HFF-Myc (cell line): ENCODE measurements around the gene NCKAP5.

ENCODE experiments used
- DNase-seq: peaks from one replicate; pipeline ENCODE4 v3.0.0-alpha.2; 2011; ENCODE audit warnings: low read depth; ENCODE audit errors: extremely low read depth
- H3K4me3 ChIP-seq: replicated peaks from 2 replicates; pipeline ENCODE4 v1.5.1; 2011; ENCODE audit warnings: low read depth, mild to moderate bottlenecking, control low read depth, low read length
- TF ChIP-seq, protein P1 (sequence below): IDR thresholded peaks from 2 replicates; pipeline ENCODE4 v1.5.1; 2012; ENCODE audit warnings: mild to moderate bottlenecking, low read depth, low read length, control low read depth; ENCODE audit errors: missing control alignments

Gene NCKAP5

DNA sequence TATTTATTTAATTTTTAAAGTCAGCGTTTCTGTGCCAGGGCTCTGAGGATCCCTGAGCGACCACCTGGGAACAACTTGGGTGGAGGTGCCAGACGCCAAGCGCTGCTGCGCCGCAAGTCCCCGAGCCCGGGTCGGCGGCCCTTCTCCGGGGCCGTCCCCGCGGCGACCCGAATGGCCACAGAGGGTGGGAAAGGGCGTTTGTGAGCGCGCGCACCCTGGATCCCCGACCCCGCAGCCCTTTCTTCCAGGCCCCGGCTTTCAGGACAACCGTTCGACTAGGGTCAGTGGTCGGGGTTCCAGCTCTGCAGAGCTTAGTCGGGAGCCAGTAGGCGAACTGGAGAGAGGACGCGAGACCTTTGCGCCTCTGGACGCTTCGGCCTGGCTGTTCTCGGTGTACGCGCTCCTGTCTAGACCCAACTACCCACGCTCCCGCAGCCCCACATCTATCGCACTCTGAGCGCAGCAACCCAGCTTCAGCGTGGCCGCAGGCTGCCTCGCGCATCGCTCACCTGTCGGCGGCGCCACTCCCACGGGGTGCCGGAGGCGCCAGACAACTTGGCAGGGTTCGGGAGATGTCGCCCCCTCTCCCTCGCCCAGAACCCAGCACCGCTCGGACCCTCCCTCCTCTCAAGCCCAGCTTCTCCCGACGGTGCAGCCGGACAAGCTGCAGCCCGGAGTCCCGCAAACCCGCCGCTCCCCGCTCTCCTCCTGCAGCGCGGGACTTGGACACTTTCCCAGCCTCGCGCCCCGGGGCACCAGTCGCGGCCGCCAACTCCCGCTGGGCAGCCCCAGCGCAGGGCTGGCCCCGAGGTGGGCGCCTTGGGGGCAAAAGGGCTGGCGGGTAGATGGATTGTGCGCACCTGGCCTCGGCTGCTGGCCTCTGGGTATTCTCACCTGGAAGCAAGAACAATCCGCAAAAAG is 899.0 kb downstream of the NCKAP5 start:
- DNase-seq = no peak
- TF ChIP-seq, protein P1, sequence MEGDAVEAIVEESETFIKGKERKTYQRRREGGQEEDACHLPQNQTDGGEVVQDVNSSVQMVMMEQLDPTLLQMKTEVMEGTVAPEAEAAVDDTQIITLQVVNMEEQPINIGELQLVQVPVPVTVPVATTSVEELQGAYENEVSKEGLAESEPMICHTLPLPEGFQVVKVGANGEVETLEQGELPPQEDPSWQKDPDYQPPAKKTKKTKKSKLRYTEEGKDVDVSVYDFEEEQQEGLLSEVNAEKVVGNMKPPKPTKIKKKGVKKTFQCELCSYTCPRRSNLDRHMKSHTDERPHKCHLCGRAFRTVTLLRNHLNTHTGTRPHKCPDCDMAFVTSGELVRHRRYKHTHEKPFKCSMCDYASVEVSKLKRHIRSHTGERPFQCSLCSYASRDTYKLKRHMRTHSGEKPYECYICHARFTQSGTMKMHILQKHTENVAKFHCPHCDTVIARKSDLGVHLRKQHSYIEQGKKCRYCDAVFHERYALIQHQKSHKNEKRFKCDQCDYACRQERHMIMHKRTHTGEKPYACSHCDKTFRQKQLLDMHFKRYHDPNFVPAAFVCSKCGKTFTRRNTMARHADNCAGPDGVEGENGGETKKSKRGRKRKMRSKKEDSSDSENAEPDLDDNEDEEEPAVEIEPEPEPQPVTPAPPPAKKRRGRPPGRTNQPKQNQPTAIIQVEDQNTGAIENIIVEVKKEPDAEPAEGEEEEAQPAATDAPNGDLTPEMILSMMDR = no peak
- peak overlapping the region; percentile 14; the same call in 1 of the 2 replicates for H3K4me3 ChIP-seq

DNA sequence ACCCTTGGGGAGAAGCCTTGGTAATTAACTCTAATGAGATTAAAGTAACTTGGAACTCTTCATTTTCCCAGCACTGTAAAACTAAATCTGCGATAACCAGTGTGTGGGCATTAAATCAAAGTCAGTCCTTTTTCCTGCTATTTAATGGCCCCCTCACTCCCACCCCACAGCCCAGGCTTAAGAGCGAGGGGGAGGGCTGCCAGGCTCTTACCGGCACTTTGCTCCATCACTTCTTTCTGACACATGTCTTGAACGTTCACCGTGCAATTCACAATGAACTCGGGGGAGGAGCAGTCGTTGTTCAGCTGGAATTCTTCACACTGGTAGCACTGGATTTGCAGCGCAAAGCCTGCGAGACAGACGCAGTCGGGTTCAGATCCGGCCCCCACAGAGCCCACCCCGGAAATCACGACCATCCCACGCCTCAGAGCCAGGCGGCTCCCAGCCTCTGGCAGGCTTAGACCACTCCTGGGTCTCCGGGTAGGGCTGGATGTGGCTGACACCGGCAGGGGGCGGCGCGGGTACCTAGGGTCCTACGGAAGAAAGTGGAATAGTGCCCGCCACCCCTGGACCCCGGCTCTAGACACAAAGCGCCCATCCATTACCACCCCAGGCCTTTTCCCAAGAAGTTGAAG is 900.0 kb downstream of the NCKAP5 start:
- TF ChIP-seq, protein P1 = no peak
- H3K4me3 ChIP-seq = no peak overlapping the region
- DNase-seq = no peak

DNA sequence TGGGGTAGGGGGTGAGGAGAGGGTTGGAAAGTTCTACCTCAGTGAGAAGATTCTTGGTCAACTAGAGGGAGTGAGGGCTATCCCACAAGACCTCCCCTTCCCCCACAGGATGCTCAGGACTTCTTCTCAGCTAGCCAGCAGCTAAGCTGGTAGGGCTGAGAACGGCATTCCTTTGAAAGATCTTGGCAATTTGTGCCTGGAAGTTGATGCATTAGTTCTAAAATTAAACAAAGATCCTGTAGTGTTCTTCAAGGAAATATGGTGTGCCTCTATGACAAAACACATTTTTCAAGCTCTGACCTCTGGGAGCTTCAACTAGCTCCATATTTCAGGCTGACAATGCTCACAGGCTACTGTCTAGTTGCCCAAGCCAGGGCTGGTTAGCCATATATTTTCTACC is 900.6 kb downstream of the NCKAP5 start:
- DNase-seq = no peak
- H3K4me3 ChIP-seq = no peak overlapping the region

DNA sequence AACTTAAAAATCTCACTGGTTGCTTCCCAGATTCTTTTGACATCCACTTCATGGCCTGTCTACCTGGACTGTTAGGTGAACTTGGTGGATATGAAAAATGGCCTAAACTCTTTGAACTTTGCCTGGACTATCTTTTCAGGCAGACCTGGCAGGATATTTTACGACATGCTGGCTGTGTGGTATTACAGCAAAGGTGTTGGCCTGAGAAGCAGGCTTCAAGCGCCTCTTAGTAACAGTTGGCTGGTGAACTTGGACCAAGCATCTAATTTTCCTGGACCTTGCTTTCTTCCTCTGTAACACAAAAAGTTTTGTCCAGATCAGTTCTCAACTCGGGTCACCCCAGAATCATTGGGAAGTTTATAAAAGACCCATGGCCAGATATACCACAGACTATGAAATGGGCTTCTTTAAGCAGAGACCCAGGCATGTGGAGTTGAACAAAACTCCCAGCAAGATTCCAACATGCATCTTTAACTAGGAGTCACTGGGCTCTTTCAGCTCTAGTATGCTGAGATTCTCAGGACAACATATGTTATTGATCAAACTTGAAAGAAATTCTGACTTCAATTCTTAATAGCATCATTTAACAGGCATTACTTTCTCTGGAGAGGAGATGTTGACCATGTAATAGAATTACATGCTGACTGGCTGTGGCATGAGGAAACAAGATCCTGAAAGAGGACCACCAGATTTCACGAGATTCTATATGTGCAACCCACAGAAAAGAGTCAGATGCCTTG is 902.7 kb downstream of the NCKAP5 start:
- TF ChIP-seq, protein P1 = no peak

More for the DNA sequence above, 900.6 kb downstream of the NCKAP5 start:
- TF ChIP-seq, protein P1 = no peak

DNA sequence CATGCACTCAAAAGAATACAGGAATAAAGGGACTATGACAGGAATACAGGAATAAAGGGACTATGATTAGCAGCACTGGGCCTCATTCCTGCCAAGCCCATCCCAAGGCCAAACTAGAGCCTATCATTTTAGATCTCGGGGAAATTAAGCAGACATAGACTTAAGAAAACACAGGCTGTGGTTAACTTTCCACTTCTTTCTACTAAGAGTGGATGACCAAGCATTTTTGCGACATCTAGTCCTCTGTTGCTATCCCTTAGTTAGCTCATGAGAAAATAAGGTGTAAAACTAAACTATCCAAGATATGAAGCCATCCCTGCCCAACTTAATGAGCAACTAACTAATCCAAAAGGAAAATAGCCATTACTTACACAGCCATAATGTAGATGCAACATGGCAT is 904.2 kb downstream of the NCKAP5 start:
- DNase-seq = no peak
- TF ChIP-seq, protein P1 = no peak
- no peak overlapping the region for H3K4me3 ChIP-seq

More for the DNA sequence above, 902.7 kb downstream of the NCKAP5 start:
- no peak overlapping the region for H3K4me3 ChIP-seq
- DNase-seq = no peak

DNA sequence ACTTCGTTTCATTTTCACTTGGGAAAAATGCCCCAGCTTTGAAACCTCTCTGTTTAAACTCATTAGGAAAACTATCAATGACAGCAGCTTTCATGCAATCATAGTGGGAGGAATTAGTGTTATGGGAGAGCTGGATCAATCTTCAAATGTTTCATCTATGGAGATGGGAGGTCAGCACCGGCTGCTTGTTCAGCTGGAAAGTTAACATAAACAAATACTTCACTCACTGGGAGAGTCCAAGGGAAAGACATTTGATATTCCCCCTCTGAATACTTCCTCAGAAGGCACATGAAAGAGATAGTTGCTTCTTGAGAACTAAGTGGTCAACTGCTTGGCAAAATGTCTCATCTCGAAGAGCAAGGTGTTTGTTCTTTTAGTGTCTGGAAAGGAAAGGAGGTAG is 905.5 kb downstream of the NCKAP5 start:
- no peak for DNase-seq
- TF ChIP-seq, protein P1 = no peak
- no peak overlapping the region for H3K4me3 ChIP-seq
